GM18951 (cell line): ENCODE measurements around the gene TRNAU1AP.
"Not testable (repeated sequence)": the region's sequence is repeated elsewhere in the genome, so short reads cannot be mapped to it uniquely, and the experiment has no call there.

ENCODE experiments used
- POLR2A ChIP-seq: IDR thresholded peaks from 4 replicates; pipeline ENCODE4 v1.6.1; 2011; ENCODE audit warnings: mild to moderate bottlenecking; ENCODE audit not compliant: insufficient read length, insufficient read depth; ENCODE audit errors: extremely low read depth
- in situ Hi-C: fragments of 300-500 bp; cut with MboI; formaldehyde crosslinking; loops from one replicate; pipeline ENCODE4 v1.12.0; 2022; ENCODE audit warnings: low sequenced_read_pairs, mixed read lengths, inconsistent platforms; ENCODE audit not compliant: unreplicated experiment

TRNAU1AP gene

DNA sequence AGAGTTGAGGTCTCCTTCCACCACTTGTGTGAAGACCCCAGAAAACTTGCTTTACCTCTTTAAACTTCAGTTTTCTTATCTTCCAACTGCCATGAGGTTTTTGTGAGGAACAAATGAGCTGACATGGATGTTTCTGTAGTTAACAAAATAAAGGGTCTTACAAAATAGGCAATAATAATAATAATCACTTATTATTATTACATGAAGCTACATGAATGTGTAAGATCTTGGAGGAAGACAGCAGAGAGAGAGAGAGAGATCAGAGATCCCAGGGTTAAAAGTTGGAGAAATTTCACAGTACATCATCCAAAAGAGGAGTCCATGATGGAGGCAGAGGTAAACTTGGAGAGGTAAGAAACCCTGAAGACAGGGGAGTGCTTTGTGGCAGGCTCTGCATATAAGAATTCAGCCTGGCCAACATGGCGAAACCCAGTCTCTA, 36.3 kb upstream of the TRNAU1AP start:
- TF ChIP-seq POLR2A, result no peak
- in situ Hi-C loops, result loop anchor here (10.0 kb wide), 1 partner anchor 88 kb away; no protein-coding TSS in a partner anchor

GRCh38 chr1:28517649-28517999, 35.3 kb upstream of the TRNAU1AP start:
- TF ChIP-seq POLR2A, result no peak
- in situ Hi-C loops, result loop anchor here (10.0 kb wide), 1 partner anchor 87 kb away; no protein-coding TSS in a partner anchor

GRCh38 chr1:28518000-28518744, 34.7 kb upstream of the TRNAU1AP start:
- peak; percentile 86 for TF ChIP-seq POLR2A
- in situ Hi-C loops, result loop anchor here (10.0 kb wide), 1 partner anchor 87 kb away; no protein-coding TSS in a partner anchor

GRCh38 chr1:28518745-28519341, 34.0 kb upstream of the TRNAU1AP start:
- TF ChIP-seq POLR2A, result no peak
- in situ Hi-C loops, result loop anchor here (10.0 kb wide), 1 partner anchor 86 kb away; no protein-coding TSS in a partner anchor

- TF ChIP-seq POLR2A, result no peak
- in situ Hi-C loops, result loop anchor here (10.0 kb wide), 1 partner anchor 85 kb away; no protein-coding TSS in a partner anchor
Measured at GRCh38 chr1:28519946-28520725, 32.7 kb upstream of the TRNAU1AP start.

GRCh38 chr1:28520796-28521195, 32.1 kb upstream of the TRNAU1AP start:
- in situ Hi-C loops, result not testable (repeated sequence)

GRCh38 chr1:28521502-28522164, 31.3 kb upstream of the TRNAU1AP start:
- in situ Hi-C loops, result no loop called here

DNA sequence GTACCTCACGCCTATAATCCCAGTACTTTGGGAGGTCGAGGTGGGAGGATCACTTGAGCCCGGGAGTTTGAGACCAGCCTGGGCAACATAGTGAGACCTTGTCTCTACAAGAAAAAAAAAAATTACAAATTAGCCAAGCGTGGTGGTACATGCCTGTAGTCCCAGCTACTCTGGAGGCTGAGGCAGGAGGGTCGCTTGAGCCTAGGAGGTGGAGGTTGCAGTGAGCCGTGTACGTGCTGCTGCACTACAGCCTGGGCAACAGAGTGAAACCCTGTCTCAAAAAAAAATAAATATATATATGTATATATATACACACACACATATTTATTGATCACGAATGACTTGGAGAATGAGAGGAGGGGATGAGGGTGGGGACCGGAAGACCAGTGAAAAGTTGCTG, 30.3 kb upstream of the TRNAU1AP start:
- in situ Hi-C loops, result not testable (repeated sequence)

More at GRCh38 chr1:28521502-28522164, 31.3 kb upstream of the TRNAU1AP start:
- no peak for TF ChIP-seq POLR2A

GRCh38 chr1:28525002-28525642, 27.8 kb upstream of the TRNAU1AP start:
- in situ Hi-C loops, result not testable (repeated sequence)

GRCh38 chr1:28526886-28527285, 26.0 kb upstream of the TRNAU1AP start:
- in situ Hi-C loops, result no loop called here
- TF ChIP-seq POLR2A, result no peak

DNA sequence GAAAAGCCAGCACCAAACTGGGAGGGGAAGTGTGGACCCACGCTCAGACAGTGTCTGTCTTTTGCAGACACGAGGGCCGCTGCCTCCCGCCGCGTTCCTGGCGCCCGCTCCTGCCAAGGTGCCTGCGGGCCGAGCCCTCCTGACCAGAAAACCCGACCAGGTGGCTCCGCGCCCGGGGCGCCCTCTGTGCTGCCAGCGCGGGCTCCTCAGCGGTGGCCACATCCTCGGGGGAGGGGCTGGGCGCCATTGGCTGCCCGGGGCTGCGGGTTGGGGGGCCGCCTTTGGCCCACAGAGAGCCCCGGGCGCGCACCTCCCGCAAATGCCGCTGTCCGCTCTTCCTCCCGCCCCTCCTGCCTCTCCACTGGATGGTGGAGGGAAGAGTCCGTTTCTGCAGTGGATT, 22.4 kb upstream of the TRNAU1AP start:
- in situ Hi-C loops, result no loop called here
- no peak for TF ChIP-seq POLR2A

DNA sequence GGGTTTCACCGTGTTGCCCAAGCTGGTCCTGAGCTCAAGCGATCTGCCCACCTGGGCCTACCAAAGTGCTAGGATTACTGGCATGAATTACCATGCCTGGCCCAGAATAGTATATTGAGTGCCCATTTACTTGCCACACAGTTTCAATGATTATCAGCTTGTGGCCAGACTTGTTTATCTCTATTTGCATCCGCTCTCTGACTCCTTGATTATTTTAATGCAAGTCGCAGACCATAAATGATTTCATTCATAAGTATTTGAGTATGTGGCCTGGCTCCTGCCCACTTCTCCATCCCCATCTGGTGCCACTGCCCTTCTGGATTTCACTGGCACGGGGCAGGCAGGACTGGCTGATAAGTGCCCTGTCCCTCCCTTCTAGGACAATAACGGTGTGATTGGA, 18.2 kb upstream of the TRNAU1AP start:
- in situ Hi-C loops, result no loop called here
- TF ChIP-seq POLR2A, result no peak

DNA sequence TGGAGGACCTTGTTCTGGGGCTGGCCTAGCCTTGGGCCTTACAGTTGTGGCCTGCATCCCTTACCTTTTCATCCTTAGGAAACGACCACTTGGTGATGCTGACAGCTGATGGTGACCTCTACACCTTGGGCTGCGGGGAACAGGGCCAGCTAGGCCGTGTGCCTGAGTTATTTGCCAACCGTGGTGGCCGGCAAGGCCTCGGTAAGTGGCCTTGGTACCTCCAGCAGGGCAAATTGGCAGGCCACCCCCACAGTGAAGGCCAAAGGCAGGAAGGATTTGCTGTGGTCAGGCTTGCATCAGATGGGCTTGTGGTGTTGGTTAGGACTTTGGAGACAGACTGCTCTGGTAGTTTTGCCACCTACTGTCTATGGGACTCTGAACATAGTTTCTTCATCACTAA, 17.7 kb upstream of the TRNAU1AP start:
- no peak for TF ChIP-seq POLR2A
- in situ Hi-C loops, result no loop called here
